Naive B cell (primary cell): ENCODE measurements around the gene ARHGAP42. TPM values are rescaled to one million over a fixed set of nuclear protein-coding genes. Genes with fewer than 3 reads are reported as not detected.

Source experiments
- ATAC-seq, 2 donors: fragments of 150-1000 bp; cut with Tn5 transposase; 2 replicates each; pipeline ENCODE4 v1.10.0; 2021; ENCODE audit warnings: low read depth in 2 of 2, mild to moderate bottlenecking in 2 of 2, moderate library complexity in 2 of 2
- DNase-seq: peaks from one replicate; pipeline ENCODE4 v3.0.0; 2022
- H3K27ac Mint-ChIP-seq, 6 donors: one replicate each; pipeline ENCODE4 v1.8.0; 2020 to 2022; ENCODE audit warnings: mild to moderate bottlenecking in 6 of 6, mixed read lengths in 6 of 6, moderate library complexity in 5 of 6, inconsistent platforms in 2 of 6
- H3K27me3 Mint-ChIP-seq, 3 donors: one replicate each; pipeline ENCODE4 v1.8.0; 2021 to 2022; ENCODE audit warnings: mixed read lengths in 3 of 3, mild to moderate bottlenecking in 1 of 3
- H3K36me3 Mint-ChIP-seq, 2 donors: one replicate each; pipeline ENCODE4 v1.8.0; 2020 to 2022; ENCODE audit warnings: mixed read lengths in 2 of 2, inconsistent platforms in 1 of 2, mild to moderate bottlenecking in 1 of 2
- H3K4me1 Mint-ChIP-seq, 3 donors: one replicate each; pipeline ENCODE4 v1.8.0; 2020 to 2022; ENCODE audit warnings: mixed read lengths in 3 of 3, inconsistent platforms in 1 of 3, mild to moderate bottlenecking in 1 of 3, moderate library complexity in 1 of 3
- H3K4me3 Mint-ChIP-seq, 8 donors: one replicate each; pipeline ENCODE4 v1.8.0; 2020 to 2022; ENCODE audit warnings: mild to moderate bottlenecking in 8 of 8, mixed read lengths in 8 of 8, moderate library complexity in 8 of 8, inconsistent platforms in 2 of 8
- H3K9me3 Mint-ChIP-seq, 7 donors: one replicate each; pipeline ENCODE4 v1.8.0; 2020 to 2022; ENCODE audit warnings: mixed read lengths in 7 of 7, mild to moderate bottlenecking in 5 of 7, inconsistent platforms in 2 of 7, moderate library complexity in 1 of 7
- polyA plus RNA-seq, 6 donors: library from polyadenylated mRNA; unstranded; fragments of 300-500 nt; fragmentation: Illumina TruSeq; gene quantifications; one replicate each; pipeline ENCODE4 v1.2.3, GENCODE V29; 2021; ENCODE audit warnings: low read depth in 6 of 6

The ARHGAP42 gene
- polyA plus RNA-seq, 6 donors from 2014 or later = 1.4 to 3.0 (median 1.9) TPM

DNA sequence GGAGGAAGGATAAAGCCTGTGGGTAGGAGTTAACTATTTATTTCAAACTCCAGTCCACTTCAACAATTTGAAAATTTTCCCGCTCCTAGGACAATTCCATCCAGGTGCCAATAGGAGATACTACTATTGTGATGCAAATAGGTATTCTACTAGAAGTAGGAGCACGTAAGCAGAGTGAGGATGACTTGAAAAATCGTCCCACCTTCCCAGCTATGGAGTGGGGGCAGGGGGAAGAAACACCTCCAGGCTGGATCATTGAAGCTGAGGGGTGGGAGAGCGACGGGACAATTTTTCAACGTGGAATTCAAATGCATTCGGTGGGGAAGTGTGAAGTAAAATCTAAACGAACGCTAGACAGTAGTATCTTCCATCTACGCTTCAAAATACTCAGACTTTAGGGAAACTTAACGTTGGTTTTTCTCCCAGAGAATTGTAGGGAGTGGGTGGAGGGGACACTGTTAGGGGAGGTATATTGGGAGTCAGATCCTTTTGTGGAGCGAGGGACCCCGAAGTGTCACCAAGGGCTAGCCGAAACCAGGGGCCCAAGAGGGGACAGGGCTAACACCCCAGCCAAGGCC is 523 bp upstream of the ARHGAP42 start:
- Mint-ChIP-seq H3K4me1 (peaks cover 44 to 68% (median 49%) of the 10 kb centered on the region in 3 donors), H3K36me3 (no peaks in the 10 kb centered on the region), H3K27ac (peak overlapping the region; percentile 33 to 97 (median 75)), H3K9me3 (no peaks in the 10 kb centered on the region), H3K4me3 (peak overlapping the region; percentile 91 to 100 (median 97)), H3K27me3 (no peaks in the 10 kb centered on the region)
- DNase-seq (no peak), ATAC-seq (no peak)

DNA sequence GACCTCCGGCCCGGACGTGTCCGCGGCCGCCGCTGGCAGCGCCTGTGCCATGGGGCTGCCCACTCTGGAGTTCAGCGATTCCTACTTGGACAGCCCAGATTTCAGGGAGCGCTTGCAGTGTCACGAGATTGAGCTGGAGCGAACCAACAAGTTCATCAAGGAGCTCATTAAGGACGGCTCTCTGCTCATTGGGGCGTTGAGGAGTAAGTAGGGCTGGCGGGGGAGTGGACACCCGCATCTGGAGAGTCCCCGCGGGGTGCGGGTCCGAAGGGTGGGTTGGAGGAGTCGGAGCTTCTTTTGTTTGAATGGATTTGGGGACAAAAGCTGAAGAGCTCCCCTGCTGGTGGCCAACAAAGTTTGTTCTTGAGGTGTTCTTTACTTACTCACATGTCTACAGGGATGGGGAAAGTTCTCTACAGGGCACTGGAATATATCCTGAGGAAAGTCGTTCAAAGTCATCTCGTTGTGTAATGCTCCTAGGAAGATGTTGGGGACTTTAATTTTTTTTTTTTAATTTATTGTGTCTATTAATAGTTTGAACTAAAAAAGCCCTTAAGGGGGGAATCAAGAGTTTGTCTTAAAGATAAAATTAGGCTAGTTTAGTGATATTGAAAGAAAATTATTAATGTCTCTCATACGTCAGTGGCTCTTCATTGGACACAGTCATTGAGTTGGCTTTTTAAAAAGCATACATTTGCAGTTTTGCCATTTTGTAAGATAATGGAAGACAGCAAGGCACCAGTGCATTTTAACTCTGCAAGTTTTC is 725 bp downstream of the ARHGAP42 start:
- H3K36me3 Mint-ChIP-seq = no peaks in the 10 kb centered on the region
- DNase-seq = peak; percentile 56
- H3K9me3 Mint-ChIP-seq = no peaks in the 10 kb centered on the region
- peak; percentile 63 to 65 for ATAC-seq
- peaks cover 37 to 56% (median 38%) of the 10 kb centered on the region in 3 donors for H3K4me1 Mint-ChIP-seq
- H3K27me3 Mint-ChIP-seq = no peaks in the 10 kb centered on the region
- H3K4me3 Mint-ChIP-seq = peak overlapping the region; percentile 96 to 100 (median 99)
- H3K27ac Mint-ChIP-seq = peak overlapping the region; percentile 86 to 98 (median 90)

DNA sequence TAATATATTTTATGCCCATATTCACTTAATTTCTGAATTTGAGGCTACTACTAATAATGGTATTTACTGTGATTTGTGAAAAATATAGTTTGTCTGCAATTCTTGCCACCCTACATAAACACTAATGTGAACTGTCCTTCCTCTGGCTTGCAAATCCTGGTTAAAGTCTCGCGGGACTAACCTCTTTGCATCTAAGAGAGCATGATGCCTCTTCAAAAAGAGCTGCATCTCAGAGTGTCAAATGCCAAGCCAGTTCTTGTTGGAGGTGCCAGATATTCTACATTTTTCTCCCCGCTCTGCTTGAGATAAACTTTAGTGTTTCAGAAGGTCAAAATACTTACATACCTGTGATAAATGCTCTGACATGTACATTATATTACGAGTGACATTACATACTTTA is 2.1 kb downstream of the ARHGAP42 start:
- Mint-ChIP-seq H3K4me3 (peak overlapping the region in 1 of 8 donors; percentile 100), H3K36me3 (no peaks in the 10 kb centered on the region), H3K9me3 (no peaks in the 10 kb centered on the region), H3K27ac (no peak overlapping the region), H3K27me3 (no peaks in the 10 kb centered on the region), H3K4me1 (peaks cover 32 to 43% (median 32%) of the 10 kb centered on the region in 3 donors)
- DNase-seq = no peak
- ATAC-seq = no peak

DNA sequence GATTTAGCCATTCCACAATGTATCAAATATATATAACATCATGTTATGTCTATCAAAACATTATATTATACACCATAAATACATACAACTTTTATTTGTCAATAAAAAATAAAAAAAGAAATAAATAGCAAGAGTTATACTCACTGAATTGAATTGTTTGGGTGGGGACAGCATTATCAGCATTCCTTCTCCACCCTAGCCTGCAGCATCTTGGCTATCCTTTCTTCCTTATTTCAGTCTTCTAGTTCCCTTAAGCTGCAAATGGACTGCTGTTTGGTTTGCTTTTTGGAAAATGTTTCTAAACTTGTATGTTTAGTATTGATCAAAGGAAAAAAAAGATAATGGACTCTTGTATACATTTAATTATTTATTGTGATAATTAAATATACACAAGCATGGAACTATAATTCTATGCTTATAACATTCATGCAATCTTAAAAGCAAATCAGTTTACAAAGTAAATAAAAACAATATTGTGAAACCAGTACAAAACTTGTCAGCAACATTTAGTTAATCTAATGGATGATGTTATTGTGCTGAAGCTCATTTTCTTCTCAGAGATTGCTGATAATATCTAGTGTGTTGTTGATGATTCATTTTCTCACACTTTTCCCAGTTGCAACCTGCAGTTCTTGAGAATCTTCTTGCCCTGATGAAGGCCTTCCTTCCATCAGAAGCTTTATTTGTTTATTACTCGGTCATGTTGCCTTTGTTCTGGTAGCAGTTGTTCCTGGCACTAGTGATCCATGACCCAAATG is 5.0 kb downstream of the ARHGAP42 start:
- ATAC-seq = no peak
- no peak for DNase-seq
- Mint-ChIP-seq H3K4me3 (no peak overlapping the region), H3K36me3 (no peaks in the 10 kb centered on the region), H3K27me3 (no peaks in the 10 kb centered on the region), H3K27ac (no peak overlapping the region), H3K9me3 (no peaks in the 10 kb centered on the region), H3K4me1 (peaks cover 11 to 17% (median 16%) of the 10 kb centered on the region in 3 donors)

DNA sequence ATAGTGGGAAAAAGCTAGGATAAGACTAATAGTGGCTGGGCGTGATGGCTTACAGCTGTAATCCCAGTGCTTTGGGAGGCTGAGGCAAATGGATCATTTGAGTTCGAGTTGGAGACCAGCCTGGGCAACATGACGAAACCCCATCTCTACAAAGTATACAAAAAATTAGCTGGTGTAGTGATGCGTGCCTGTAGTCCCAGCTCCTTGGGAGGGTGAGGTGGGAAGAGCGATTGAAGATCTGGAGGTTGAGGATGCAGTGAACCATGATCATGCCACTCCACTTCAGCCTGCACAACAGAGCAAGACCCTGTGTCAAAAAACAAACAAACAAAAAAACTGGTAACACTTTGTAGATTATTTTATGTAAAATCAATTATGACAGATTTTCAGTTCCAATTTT is 8.8 kb downstream of the ARHGAP42 start:
- no peaks in the 10 kb centered on the region for H3K9me3 Mint-ChIP-seq
- ATAC-seq (no peak), DNase-seq (no peak)
- H3K4me3 Mint-ChIP-seq = no peak overlapping the region
- H3K4me1 Mint-ChIP-seq = peaks cover 3 to 5% (median 4%) of the 10 kb centered on the region in 3 donors
- peaks cover 0 to 8% of the 10 kb centered on the region in 2 donors for H3K36me3 Mint-ChIP-seq
- H3K27ac Mint-ChIP-seq = no peak overlapping the region
- H3K27me3 Mint-ChIP-seq = no peaks in the 10 kb centered on the region

DNA sequence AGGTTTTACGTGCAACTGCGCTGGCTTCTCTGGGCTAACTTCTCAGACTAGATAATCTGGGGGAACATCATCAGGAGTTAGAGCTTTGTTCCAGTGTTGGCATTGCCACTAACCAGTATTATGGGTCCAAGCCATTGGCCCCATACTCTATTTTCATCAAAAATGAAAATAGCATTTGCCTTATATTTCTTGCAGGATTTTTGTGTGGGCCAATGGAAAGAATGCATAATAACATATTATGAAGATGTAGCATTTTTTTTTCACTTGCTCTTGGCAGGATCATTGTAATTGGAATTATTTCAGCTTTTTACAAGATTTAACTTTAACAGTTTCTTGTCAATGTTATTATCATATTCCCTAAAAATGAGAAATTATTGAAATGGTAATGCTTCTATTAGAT is 16.1 kb downstream of the ARHGAP42 start:
- ATAC-seq (no peak), DNase-seq (no peak)
- no peak overlapping the region for H3K4me3 Mint-ChIP-seq
- H3K27me3 Mint-ChIP-seq = no peaks in the 10 kb centered on the region
- H3K9me3 Mint-ChIP-seq = peaks cover 0 to 3% (median 0%) of the 10 kb centered on the region in 7 donors
- H3K27ac Mint-ChIP-seq = no peak overlapping the region
- H3K36me3 Mint-ChIP-seq = peaks cover 0 to 16% of the 10 kb centered on the region in 2 donors
- peaks cover 24 to 29% (median 24%) of the 10 kb centered on the region in 3 donors for H3K4me1 Mint-ChIP-seq

DNA sequence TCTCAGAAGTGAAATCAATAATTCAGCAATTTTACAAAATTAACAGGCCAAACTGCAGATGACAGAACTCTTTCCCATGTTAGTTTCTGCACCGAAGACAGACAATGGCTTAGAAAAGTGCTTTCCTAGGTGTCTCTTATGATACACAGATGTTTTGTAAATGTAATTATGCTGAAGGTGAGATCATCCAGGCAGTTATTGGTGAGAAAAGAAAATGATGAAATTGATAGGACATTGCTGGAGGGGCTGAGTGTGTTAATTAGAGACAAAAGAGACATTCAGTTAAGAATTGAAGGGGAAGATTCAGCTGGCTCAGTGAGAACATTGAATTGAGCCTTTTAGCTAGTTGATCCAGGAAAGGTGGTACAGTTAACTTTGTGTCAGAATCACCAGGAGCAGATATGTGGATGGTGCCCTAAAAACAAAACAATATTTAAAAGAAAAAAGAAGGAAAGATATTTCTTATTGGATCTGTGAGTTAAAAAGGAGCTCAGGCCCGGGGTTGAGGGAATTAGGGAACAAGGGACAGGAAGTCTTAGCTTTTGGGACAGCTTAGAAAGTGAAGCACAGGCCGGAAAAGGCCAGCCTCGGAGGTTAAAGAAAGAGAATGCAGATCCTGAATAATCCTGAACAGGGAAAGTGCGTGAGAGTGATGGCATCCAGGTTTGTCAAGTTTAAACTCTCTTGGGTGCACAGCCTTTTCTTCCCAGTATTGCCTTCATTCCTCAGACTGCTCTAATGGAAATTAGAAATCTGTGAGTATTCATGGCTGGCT is 16.9 kb downstream of the ARHGAP42 start:
- H3K27me3 Mint-ChIP-seq = no peaks in the 10 kb centered on the region
- H3K4me3 Mint-ChIP-seq = peak overlapping the region in 1 of 8 donors; percentile 1
- ATAC-seq (no peak), DNase-seq (no peak)
- peaks cover 0 to 3% (median 0%) of the 10 kb centered on the region in 7 donors for H3K9me3 Mint-ChIP-seq
- H3K4me1 Mint-ChIP-seq = peaks cover 22 to 29% (median 22%) of the 10 kb centered on the region in 3 donors
- H3K27ac Mint-ChIP-seq = peak overlapping the region in 2 of 6 donors; percentile 6 to 74
- peaks cover 0 to 16% of the 10 kb centered on the region in 2 donors for H3K36me3 Mint-ChIP-seq

DNA sequence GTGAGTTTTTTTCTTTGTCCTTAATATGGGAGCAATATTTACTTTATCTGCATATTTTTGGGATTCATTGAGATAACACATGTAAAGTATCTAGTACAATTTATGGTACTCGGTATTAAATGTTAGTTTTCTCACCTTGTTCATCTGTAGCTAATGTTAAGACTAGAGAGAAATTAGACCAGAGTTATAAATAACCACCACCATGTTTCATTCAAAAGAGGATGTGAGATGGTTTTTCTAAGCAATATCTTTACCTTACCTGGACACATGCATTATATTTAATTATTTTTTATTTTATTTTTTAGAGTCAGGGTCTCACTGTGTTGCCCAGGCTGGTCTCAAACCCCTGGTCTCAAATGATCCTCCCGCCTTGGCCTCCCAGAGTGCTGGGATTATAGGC is 18.4 kb downstream of the ARHGAP42 start:
- Mint-ChIP-seq H3K27ac (peak overlapping the region in 2 of 6 donors; percentile 32 to 89), H3K36me3 (peaks cover 0 to 13% of the 10 kb centered on the region in 2 donors), H3K4me1 (peaks cover 20 to 29% (median 25%) of the 10 kb centered on the region in 3 donors), H3K27me3 (no peaks in the 10 kb centered on the region), H3K9me3 (peaks cover 0 to 3% (median 0%) of the 10 kb centered on the region in 7 donors), H3K4me3 (no peak overlapping the region)
- DNase-seq (no peak), ATAC-seq (no peak)

DNA sequence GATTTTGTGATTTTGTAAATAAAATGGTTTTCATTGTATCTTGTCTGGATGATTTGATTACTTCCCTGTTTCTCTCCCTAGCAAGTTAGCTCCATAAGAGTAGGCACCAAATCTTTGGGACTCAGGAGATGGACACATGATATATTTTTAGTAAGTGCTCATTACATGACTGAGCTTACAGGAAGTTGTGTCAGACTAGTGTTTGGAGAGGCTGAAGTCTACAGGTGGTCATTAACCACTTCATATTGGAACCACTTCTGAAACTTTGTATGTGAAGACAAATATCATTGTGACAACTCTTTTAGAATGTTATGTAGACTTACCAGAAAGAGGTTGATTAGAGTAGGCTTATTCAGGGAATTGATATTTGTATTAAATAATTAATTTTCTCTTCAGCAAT is 19.1 kb downstream of the ARHGAP42 start:
- H3K4me1 Mint-ChIP-seq = peaks cover 20 to 29% (median 25%) of the 10 kb centered on the region in 3 donors
- H3K4me3 Mint-ChIP-seq = peak overlapping the region in 2 of 8 donors; percentile 26 to 44
- H3K27me3 Mint-ChIP-seq = no peaks in the 10 kb centered on the region
- peaks cover 0 to 3% (median 0%) of the 10 kb centered on the region in 7 donors for H3K9me3 Mint-ChIP-seq
- H3K36me3 Mint-ChIP-seq = peaks cover 0 to 6% of the 10 kb centered on the region in 2 donors
- DNase-seq (no peak), ATAC-seq (no peak)
- peak overlapping the region in 4 of 6 donors; percentile 24 to 65 (median 44) for H3K27ac Mint-ChIP-seq

DNA sequence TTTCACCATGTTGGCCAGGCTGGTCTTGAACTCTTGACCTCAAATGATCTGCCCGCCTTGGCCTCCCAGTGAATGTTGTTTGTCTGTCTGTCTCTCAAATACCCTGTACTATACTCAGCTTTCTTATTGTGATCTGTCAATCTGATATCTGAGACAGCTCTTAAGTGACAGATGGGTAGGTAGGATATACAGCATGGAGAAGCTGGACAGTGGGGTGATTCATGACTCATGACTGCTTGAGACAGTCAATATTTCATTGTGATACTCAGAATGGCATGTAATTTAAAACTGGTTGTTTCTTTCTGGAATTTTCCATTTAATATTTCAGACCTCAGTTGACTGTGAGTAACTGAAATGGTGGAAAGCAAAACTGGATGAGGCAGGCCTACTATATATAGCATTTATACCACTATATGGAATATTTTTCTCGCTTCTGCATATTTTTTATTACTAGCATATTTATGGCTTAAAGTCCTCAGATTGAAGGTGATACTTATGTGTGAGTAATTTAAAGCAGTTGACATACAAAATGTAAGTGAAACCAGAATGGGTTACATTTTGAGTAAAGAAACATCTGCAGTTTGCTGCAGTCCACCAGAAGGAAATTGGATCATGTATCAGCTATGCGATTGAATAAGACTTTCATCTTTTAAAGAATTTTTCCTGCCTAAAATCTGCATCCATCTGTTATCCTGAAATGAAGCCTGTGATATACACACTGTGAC is 22.3 kb downstream of the ARHGAP42 start:
- Mint-ChIP-seq H3K27me3 (no peaks in the 10 kb centered on the region), H3K4me3 (no peak overlapping the region), H3K4me1 (peaks cover 11 to 24% (median 20%) of the 10 kb centered on the region in 3 donors), H3K27ac (peak overlapping the region in 2 of 6 donors; percentile 50 to 69), H3K9me3 (no peaks in the 10 kb centered on the region), H3K36me3 (no peaks in the 10 kb centered on the region)
- ATAC-seq (no peak), DNase-seq (no peak)

DNA sequence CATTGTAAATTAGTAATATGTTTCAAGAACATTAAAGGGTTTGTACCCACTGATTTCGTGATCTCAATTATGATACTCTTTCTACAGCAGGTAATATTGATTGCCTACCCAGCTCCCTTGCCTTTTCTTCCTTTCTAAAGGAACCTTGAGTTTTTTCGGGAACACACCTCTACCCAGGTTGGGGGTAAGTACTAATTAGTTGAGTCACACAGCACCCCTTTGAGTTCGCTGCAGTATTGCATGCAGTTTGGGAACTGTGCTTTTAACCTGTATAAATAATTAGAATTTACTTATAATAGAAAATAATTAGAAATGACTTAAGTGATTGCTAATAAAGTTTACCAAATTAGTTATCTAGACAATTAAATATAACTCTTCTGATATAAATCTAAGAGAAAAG is 24.9 kb downstream of the ARHGAP42 start:
- Mint-ChIP-seq H3K27ac (no peak overlapping the region), H3K4me1 (peaks cover 0 to 10% (median 4%) of the 10 kb centered on the region in 3 donors), H3K9me3 (no peaks in the 10 kb centered on the region), H3K27me3 (no peaks in the 10 kb centered on the region), H3K36me3 (no peaks in the 10 kb centered on the region), H3K4me3 (no peak overlapping the region)
- ATAC-seq = no peak
- DNase-seq = no peak

DNA sequence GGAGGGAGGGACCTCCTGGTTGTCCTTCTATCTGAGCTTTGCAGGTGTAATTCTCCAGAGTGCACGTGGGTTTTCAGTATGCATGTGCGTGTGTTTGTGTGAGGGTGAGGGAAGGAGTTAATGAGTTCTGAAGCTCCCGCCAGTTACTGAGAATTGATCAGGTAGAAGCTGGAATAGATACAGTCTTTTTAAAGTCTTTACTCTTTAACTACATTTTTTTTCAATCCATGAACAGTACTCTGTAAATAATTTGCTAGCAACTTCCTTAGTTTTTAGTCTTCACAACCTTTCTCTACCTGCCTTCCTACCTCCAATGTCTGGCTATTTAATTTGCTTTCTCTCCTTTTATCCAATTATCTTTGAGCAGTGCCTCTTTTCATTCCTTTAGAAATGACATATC is 25.5 kb downstream of the ARHGAP42 start:
- ATAC-seq (no peak), DNase-seq (no peak)
- Mint-ChIP-seq H3K27me3 (no peaks in the 10 kb centered on the region), H3K4me3 (no peak overlapping the region), H3K9me3 (no peaks in the 10 kb centered on the region), H3K36me3 (no peaks in the 10 kb centered on the region), H3K4me1 (peaks cover 0 to 8% (median 4%) of the 10 kb centered on the region in 3 donors), H3K27ac (no peak overlapping the region)
